Liver (tissue), 9 donors: ENCODE measurements around the gene TMBIM1. TPM values are rescaled to one million over a fixed set of nuclear protein-coding genes. Genes with fewer than 3 reads are reported as not detected.
A peak's percentile ranks its signal among the peaks of the same experiment; 100 is the strongest.

Source experiments
- DNase-seq: peaks from one replicate; pipeline ENCODE4 v3.0.0-alpha.2; 2017; ENCODE audit warnings: low spot score
- H3K27ac ChIP-seq, 2 donors: one replicate each; pipeline ENCODE4 v1.7.0; 2013; ENCODE audit warnings: inconsistent platforms in 2 of 2, low read length in 2 of 2, control low read depth in 1 of 2, low read depth in 1 of 2, mild to moderate bottlenecking in 1 of 2
- H3K27me3 ChIP-seq, 4 donors: one replicate each; pipeline versions ENCODE4 v1.6.1 to v1.7.0; 2013; ENCODE audit warnings: low read length in 3 of 4, inconsistent platforms in 1 of 4, mild to moderate bottlenecking in 1 of 4, moderate library complexity in 1 of 4; ENCODE audit not compliant: control insufficient read depth in 4 of 4, insufficient read depth in 4 of 4
- H3K36me3 ChIP-seq, 4 donors: one replicate each; pipeline versions ENCODE4 v1.6.1 to v1.7.0; 2013; ENCODE audit warnings: low read length in 3 of 4, mild to moderate bottlenecking in 3 of 4, low read depth in 1 of 4, moderate library complexity in 1 of 4; ENCODE audit not compliant: control insufficient read depth in 4 of 4, insufficient read depth in 3 of 4
- H3K4me1 ChIP-seq, 4 donors: one replicate each; pipeline versions ENCODE4 v1.6.1 to v1.7.0; 2013; ENCODE audit warnings: low read length in 3 of 4, mild to moderate bottlenecking in 3 of 4, moderate library complexity in 1 of 4; ENCODE audit not compliant: control insufficient read depth in 4 of 4, insufficient read depth in 4 of 4
- H3K4me3 ChIP-seq, 3 donors: one replicate each; pipeline versions ENCODE4 v1.6.1 to v1.7.0; 2013; ENCODE audit warnings: low read length in 3 of 3, control low read depth in 1 of 3, low read depth in 1 of 3, mild to moderate bottlenecking in 1 of 3
- H3K9ac ChIP-seq, 2 donors: one replicate each; pipeline ENCODE4 v1.7.0; 2013; ENCODE audit warnings: low read length in 2 of 2, mild to moderate bottlenecking in 2 of 2, moderate library complexity in 2 of 2, control low read depth in 1 of 2, low read depth in 1 of 2
- H3K9me3 ChIP-seq, 4 donors: one replicate each; pipeline versions ENCODE4 v1.6.1 to v1.7.0; 2013; ENCODE audit warnings: low read length in 3 of 4; ENCODE audit not compliant: control insufficient read depth in 4 of 4
- ATF3 ChIP-seq: IDR thresholded peaks from 2 replicates; pipeline ENCODE4 v1.6.1; 2016; ENCODE audit warnings: antibody characterized with exemption
- CTCF ChIP-seq: fragments of 150-350 bp; IDR thresholded peaks from 2 replicates; pipeline ENCODE4 v1.5.1; 2017; ENCODE audit warnings: improper control_type of control experiment, low read depth, low read length; ENCODE audit not compliant: missing input control
- EGR1 ChIP-seq, 2 donors: IDR thresholded peaks; 2 replicates each; pipeline ENCODE4 v1.6.1; 2016 to 2018; ENCODE audit warnings: antibody characterized with exemption in 2 of 2, low read depth in 2 of 2
- FOXA1 ChIP-seq: IDR thresholded peaks from 2 replicates; pipeline ENCODE4 v1.6.1; 2016; ENCODE audit warnings: antibody characterized with exemption
- FOXA2 ChIP-seq: IDR thresholded peaks from 2 replicates; pipeline ENCODE4 v1.6.1; 2016; ENCODE audit warnings: antibody characterized with exemption
- GABPA ChIP-seq, 2 donors: IDR thresholded peaks in 1 of 2; conservative IDR thresholded peaks in 1 of 2; 2 replicates each; pipeline ENCODE4 v1.6.1; 2016; ENCODE audit warnings: antibody characterized with exemption in 2 of 2, mild to moderate bottlenecking in 1 of 2, moderate library complexity in 1 of 2
- HNF4A ChIP-seq, 2 donors: conservative IDR thresholded peaks; 2 replicates each; pipeline ENCODE4 v1.6.1; 2016; ENCODE audit warnings: antibody characterized with exemption in 2 of 2, mild to moderate bottlenecking in 2 of 2
- HNF4G ChIP-seq: IDR thresholded peaks from 2 replicates; pipeline ENCODE4 v1.6.1; 2016; ENCODE audit warnings: antibody characterized with exemption
- JUND ChIP-seq, 2 donors: IDR thresholded peaks; 2 replicates each; pipeline ENCODE4 v1.6.1; 2016; ENCODE audit warnings: antibody characterized with exemption in 2 of 2
- MAX ChIP-seq: IDR thresholded peaks from 2 replicates; pipeline ENCODE4 v1.6.1; 2016; ENCODE audit warnings: antibody characterized with exemption
- NR2F2 ChIP-seq: IDR thresholded peaks from 2 replicates; pipeline ENCODE4 v1.6.1; 2016; ENCODE audit warnings: antibody characterized with exemption
- RAD21 ChIP-seq, 2 donors: IDR thresholded peaks; 2 replicates each; pipeline ENCODE4 v1.6.1; 2016; ENCODE audit warnings: antibody characterized with exemption in 2 of 2, mild to moderate bottlenecking in 2 of 2
- REST ChIP-seq: IDR thresholded peaks from 2 replicates; pipeline ENCODE4 v1.6.1; 2016; ENCODE audit warnings: antibody characterized with exemption, mild to moderate bottlenecking
- RXRA ChIP-seq, 2 donors: IDR thresholded peaks; 2 replicates each; pipeline ENCODE4 v1.6.1; 2017 to 2018; ENCODE audit warnings: antibody characterized with exemption in 2 of 2, mild to moderate bottlenecking in 1 of 2
- SP1 ChIP-seq: IDR thresholded peaks from 2 replicates; pipeline ENCODE4 v1.6.1; 2018; ENCODE audit warnings: antibody characterized with exemption, mild to moderate bottlenecking
- TAF1 ChIP-seq: conservative IDR thresholded peaks from 2 replicates; pipeline ENCODE4 v1.6.1; 2016; ENCODE audit warnings: antibody characterized with exemption, mild to moderate bottlenecking
- YY1 ChIP-seq: IDR thresholded peaks from 2 replicates; pipeline ENCODE4 v1.6.1; 2016; ENCODE audit warnings: antibody characterized with exemption, mild to moderate bottlenecking
- ZBTB33 ChIP-seq: IDR thresholded peaks from 2 replicates; pipeline ENCODE4 v1.6.1; 2016; ENCODE audit warnings: antibody characterized with exemption
- WGBS: extraction: QIAGEN DNeasy Blood & Tissue Kit; methylation state at CpG from one replicate; pipeline ENCODE4 v1.1.7; 2013; 5-methylcytosine and 5-hydroxymethylcytosine counted together
- polyA plus RNA-seq, 2 donors: library from polyadenylated mRNA; stranded (reverse) in 1 of 2; unstranded in 1 of 2; fragments of 200-250 nt in 1 of 2; fragments of >200 nt in 1 of 2; fragmentation: Nextera tagmentation in 1 of 2; extraction: Ambion mirVana in 1 of 2; gene quantifications; one replicate each; pipeline versions ENCODE4 v1.2.1 to v1.2.3, GENCODE V29; 2013 to 2015
- total RNA-seq, 2 donors: library from RNA; depleted of rRNA; stranded (reverse); fragments of >200 nt; gene quantifications; one replicate each; pipeline ENCODE4 v1.2.3, GENCODE V29; 2014
- donor health status: healthy.
- donor health status: healthy.
- donor health status: healthy.
- donor health status: healthy.
- donor health status: healthy.

TMBIM1 gene
- total and polyA plus RNA-seq, 4 donors: 61.8 to 133 (median 114) TPM

GRCh38 chr2:218282173-218282991 is 9.9 kb downstream of the TMBIM1 start:
- Histone ChIP-seq H3K9ac (no peak overlapping the region), H3K9me3 (no peaks in the 10 kb centered on the region), H3K36me3 (peaks cover 20 to 29% (median 26%) of the 10 kb centered on the region in 4 donors), H3K4me1 (peaks cover 22 to 62% (median 53%) of the 10 kb centered on the region in 4 donors), H3K27me3 (no peaks in the 10 kb centered on the region), H3K4me3 (no peak overlapping the region), H3K27ac (peak overlapping the region; percentile 39 to 41)
- DNase-seq: no peak
- TF ChIP-seq HNF4G: no peak
- TF ChIP-seq ATF3: no peak
- no peak for TF ChIP-seq HNF4A (conservative IDR thresholded peaks at IDR 0.05)
- TF ChIP-seq MAX: no peak
- TF ChIP-seq REST: no peak
- TF ChIP-seq YY1: no peak
- TF ChIP-seq ZBTB33: no peak
- no peak for TF ChIP-seq RAD21 (IDR thresholded peaks at IDR 0.05)
- no peak for TF ChIP-seq EGR1 (IDR thresholded peaks at IDR 0.05; ENCODE audit: low read depth in 2 of 2)
- TF ChIP-seq GABPA (IDR thresholded peaks at IDR 0.05 in 1 of 2, conservative IDR thresholded peaks at IDR 0.05 in 1 of 2): no peak
- no peak for TF ChIP-seq NR2F2
- no peak for TF ChIP-seq RXRA (IDR thresholded peaks at IDR 0.05)
- TF ChIP-seq FOXA1: no peak
- TF ChIP-seq SP1: no peak
- TF ChIP-seq TAF1: no peak
- no peak for TF ChIP-seq JUND (IDR thresholded peaks at IDR 0.05)
- no peak for TF ChIP-seq CTCF
- TF ChIP-seq FOXA2: no peak
- 60% methylated on average over 17 of the region's 17 CpGs for WGBS
